Measurements from ENCODE around the gene KCNA2.

DNA sequence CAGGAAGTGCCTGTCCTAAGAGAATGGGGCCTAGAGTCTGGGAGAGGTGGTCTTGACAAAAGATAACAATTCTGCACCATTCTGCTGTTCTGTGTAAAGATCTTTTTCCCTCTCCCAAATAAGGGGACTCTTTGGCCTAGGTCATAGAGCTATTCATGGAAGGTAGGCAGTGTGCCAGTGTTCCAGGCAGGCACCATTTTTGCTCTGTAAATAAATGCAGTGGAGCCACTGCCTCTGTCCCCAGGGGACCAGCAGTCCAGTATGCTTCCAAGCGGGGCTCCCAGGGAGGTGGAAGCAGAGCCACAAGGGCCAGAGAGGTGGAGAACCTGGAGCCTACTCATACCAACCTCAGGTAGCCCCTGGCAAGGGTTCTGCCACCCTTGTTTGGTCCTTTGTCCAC lies 25.9 kb downstream of the KCNA2 start:
- TF ChIP-seq CTCF (IDR thresholded peaks at IDR 0.05) (no peak), EZH2 (IDR thresholded peaks at IDR 0.05) (no peak)

All from neural progenitor cell (in vitro differentiated cells).